Esophagus squamous epithelium (tissue), 5 donors: ENCODE measurements around the gene CASKIN1. TPM values are rescaled to one million over a fixed set of nuclear protein-coding genes. Genes with fewer than 3 reads are reported as not detected.

Source experiments
- DNase-seq: peaks from one replicate; lab custom pipeline; 2025; lab: John Stamatoyannopoulos, UW
- H3K27ac ChIP-seq, 4 donors: fragments of 200-600 bp; sonication (generic); one replicate each; pipeline ENCODE4 v1.5.1; 2016 to 2019; ENCODE audit warnings: mild to moderate bottlenecking in 1 of 4
- H3K27me3 ChIP-seq, 4 donors: fragments of 200-600 bp; sonication (generic); 1 replicate in 3 of 4; 2 replicates in 1 of 4; pipeline versions ENCODE4 v1.5.1 to v1.6.0; 2017 to 2021; ENCODE audit warnings: antibody characterized with exemption in 1 of 4
- H3K36me3 ChIP-seq, 3 donors: fragments of 200-600 bp; sonication (generic); one replicate each; pipeline ENCODE4 v1.5.1; 2016 to 2019
- H3K4me1 ChIP-seq, 3 donors: fragments of 200-600 bp; sonication (generic); one replicate each; pipeline ENCODE4 v1.5.1; 2017 to 2019
- H3K4me3 ChIP-seq, 4 donors: fragments of 200-600 bp; sonication (generic); 1 replicate in 3 of 4; 2 replicates in 1 of 4; pipeline ENCODE4 v1.5.1; 2016 to 2019; ENCODE audit warnings: mild to moderate bottlenecking in 2 of 4, moderate library complexity in 1 of 4
- H3K9me3 ChIP-seq, 3 donors: fragments of 200-600 bp; sonication (generic); one replicate each; pipeline ENCODE4 v1.5.1; 2016 to 2019
- CTCF ChIP-seq, 6 experiments: fragments of 450-650 bp in 4 of 6; fragments of 200-600 bp in 2 of 6; sonication (generic) in 2 of 6; IDR thresholded peaks; one replicate each; pipeline ENCODE4 v1.5.1; 2016 to 2019; ENCODE audit warnings: antibody characterized with exemption in 6 of 6, mild to moderate bottlenecking in 4 of 6, moderate library complexity in 4 of 6
- POLR2A ChIP-seq, 4 donors: fragments of 450-650 bp; IDR thresholded peaks; one replicate each; pipeline ENCODE4 v1.6.1; 2017; ENCODE audit warnings: antibody characterized with exemption in 4 of 4, mild to moderate bottlenecking in 4 of 4, moderate library complexity in 3 of 4
- whole genome bisulfite sequencing, 2 donors: methylation state at CpG; one replicate each; pipeline ENCODE4 v1.1.5; 2018; 5-methylcytosine and 5-hydroxymethylcytosine counted together
- intact Hi-C: fragments of 100-400 bp; cut with DNase I; formaldehyde crosslinking; loops from one replicate; pipeline ENCODE4 v1.15.0; 2022
- total RNA-seq, 4 donors: library from RNA; depleted of rRNA; stranded (reverse); fragments of >200 nt; gene quantifications; one replicate each; pipeline ENCODE4 v1.1.0, GENCODE V29; 2016
- donor health status: DM: yes; HTN: yes; CAD: no.

The CASKIN1 gene
- total RNA-seq, 4 donors from 2014 or later = 0.04 to 0.38 TPM; not detected in 2

- H3K36me3 ChIP-seq = peaks cover 43 to 70% (median 44%) of the 10 kb centered on the region in 3 donors
- no peak for DNase-seq
- intact Hi-C loops = no loop called here
- no peak for TF ChIP-seq POLR2A (IDR thresholded peaks at IDR 0.05)
- TF ChIP-seq CTCF (IDR thresholded peaks at IDR 0.05) = no peak
- H3K27ac ChIP-seq = no peak overlapping the region
- no peak overlapping the region for H3K4me3 ChIP-seq
- peaks cover 7 to 48% (median 13%) of the 10 kb centered on the region in 4 donors for H3K27me3 ChIP-seq
- no peaks in the 10 kb centered on the region for H3K9me3 ChIP-seq
- WGBS, 2 donors = 90 to 100% methylated on average over 2 to 6 of the region's 28 CpGs
- H3K4me1 ChIP-seq = peaks cover 22 to 54% (median 30%) of the 10 kb centered on the region in 3 donors
Observed at GRCh38 chr16:2235234-2235651, 38.8 kb upstream of the CASKIN1 start.

- H3K4me3 ChIP-seq = no peak overlapping the region
- no peak for DNase-seq
- peaks cover 22 to 57% (median 30%) of the 10 kb centered on the region in 3 donors for H3K4me1 ChIP-seq
- no peak overlapping the region for H3K27ac ChIP-seq
- intact Hi-C loops = no loop called here
- no peaks in the 10 kb centered on the region for H3K9me3 ChIP-seq
- WGBS, 2 donors = 85% methylated on average over 4 of the region's 18 CpGs; no CpG with 5 or more reads in 1 of the 2 donors
- H3K27me3 ChIP-seq = peaks cover 7 to 48% (median 13%) of the 10 kb centered on the region in 4 donors
- TF ChIP-seq POLR2A (IDR thresholded peaks at IDR 0.05) (no peak), CTCF (IDR thresholded peaks at IDR 0.05) (no peak)
- peaks cover 46 to 70% (median 47%) of the 10 kb centered on the region in 3 donors for H3K36me3 ChIP-seq
Observed at GRCh38 chr16:2234813-2235170, 38.4 kb upstream of the CASKIN1 start.

GRCh38 chr16:2233872-2234812 lies 37.7 kb upstream of the CASKIN1 start:
- Histone ChIP-seq H3K27ac (no peak overlapping the region), H3K27me3 (peaks cover 7 to 48% (median 13%) of the 10 kb centered on the region in 4 donors), H3K9me3 (no peaks in the 10 kb centered on the region), H3K4me3 (no peak overlapping the region), H3K36me3 (peaks cover 52 to 70% (median 53%) of the 10 kb centered on the region in 3 donors), H3K4me1 (peaks cover 22 to 57% (median 30%) of the 10 kb centered on the region in 3 donors)
- 94 to 99% methylated on average over 16 to 29 of the region's 51 CpGs for WGBS, 2 donors
- DNase-seq = no peak
- intact Hi-C loops = no loop called here
- TF ChIP-seq CTCF (IDR thresholded peaks at IDR 0.05) = no peak
- TF ChIP-seq POLR2A (IDR thresholded peaks at IDR 0.05) = no peak

GRCh38 chr16:2233046-2233775 lies 36.8 kb upstream of the CASKIN1 start:
- Histone ChIP-seq H3K9me3 (no peaks in the 10 kb centered on the region), H3K4me3 (no peak overlapping the region), H3K27me3 (peaks cover 7 to 43% (median 13%) of the 10 kb centered on the region in 4 donors), H3K36me3 (peaks cover 58 to 79% (median 62%) of the 10 kb centered on the region in 3 donors), H3K27ac (no peak overlapping the region), H3K4me1 (peaks cover 22 to 48% (median 30%) of the 10 kb centered on the region in 3 donors)
- intact Hi-C loops = no loop called here
- TF ChIP-seq POLR2A (IDR thresholded peaks at IDR 0.05) (no peak), CTCF (IDR thresholded peaks at IDR 0.05) (no peak)
- 91% methylated on average over 7 of the region's 28 CpGs; no CpG with 5 or more reads in 1 of the 2 donors for WGBS, 2 donors
- no peak for DNase-seq
